ENCODE results near the gene ABCD3. TPM values are rescaled to one million over a fixed set of nuclear protein-coding genes. Genes with fewer than 3 reads are reported as not detected.

The ABCD3 gene
- total and polyA plus RNA-seq, 2 of the 13 experiments (the other 11 are each of a cell fraction or from before 2014, with no cell fraction given), result 27.5 to 166 TPM

DNA sequence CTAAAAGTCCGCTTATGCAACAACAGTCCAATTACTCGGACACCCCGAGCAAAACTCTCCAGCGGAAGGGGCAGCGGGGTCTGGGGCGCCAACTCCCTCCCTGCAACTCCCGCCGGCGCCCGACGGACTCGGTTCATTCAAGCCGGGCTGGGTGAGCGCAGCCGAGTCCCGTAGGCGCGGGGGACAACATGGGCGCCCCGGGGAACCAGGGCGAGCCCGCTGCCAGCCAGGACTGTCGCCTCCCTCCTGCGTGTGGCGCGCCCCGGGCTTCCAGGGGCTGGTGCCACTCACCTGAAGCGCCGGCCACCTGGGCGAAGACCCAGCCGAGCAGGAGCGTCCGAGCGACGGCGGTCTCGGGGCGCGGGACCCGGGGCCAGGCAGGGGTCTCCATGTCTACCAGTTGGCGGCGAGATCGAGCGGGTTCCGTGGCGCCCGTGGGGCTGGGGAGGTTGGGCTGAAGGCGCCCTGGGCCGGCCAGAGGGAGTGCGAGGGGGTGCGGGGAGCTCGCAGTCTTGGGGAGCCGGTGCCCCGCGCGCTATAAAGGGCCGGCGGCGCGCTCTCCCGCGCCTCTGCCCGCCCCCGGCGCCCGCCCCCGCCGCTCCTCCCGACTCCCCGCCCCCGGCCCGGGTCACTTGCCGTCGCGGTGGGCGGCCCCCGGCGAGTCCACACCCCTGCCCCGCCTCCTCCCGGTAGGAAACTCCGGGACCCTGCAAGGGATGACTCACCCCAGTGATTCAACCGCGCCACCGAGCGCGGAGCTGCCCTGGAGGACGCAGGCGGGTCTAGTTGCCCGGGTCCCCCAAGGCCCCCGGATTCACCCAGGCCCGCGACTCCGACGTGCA is 123.3 kb downstream of the ABCD3 start, which contains the start of gene F3 (continued):
- TF ChIP-seq, protein P1, sequence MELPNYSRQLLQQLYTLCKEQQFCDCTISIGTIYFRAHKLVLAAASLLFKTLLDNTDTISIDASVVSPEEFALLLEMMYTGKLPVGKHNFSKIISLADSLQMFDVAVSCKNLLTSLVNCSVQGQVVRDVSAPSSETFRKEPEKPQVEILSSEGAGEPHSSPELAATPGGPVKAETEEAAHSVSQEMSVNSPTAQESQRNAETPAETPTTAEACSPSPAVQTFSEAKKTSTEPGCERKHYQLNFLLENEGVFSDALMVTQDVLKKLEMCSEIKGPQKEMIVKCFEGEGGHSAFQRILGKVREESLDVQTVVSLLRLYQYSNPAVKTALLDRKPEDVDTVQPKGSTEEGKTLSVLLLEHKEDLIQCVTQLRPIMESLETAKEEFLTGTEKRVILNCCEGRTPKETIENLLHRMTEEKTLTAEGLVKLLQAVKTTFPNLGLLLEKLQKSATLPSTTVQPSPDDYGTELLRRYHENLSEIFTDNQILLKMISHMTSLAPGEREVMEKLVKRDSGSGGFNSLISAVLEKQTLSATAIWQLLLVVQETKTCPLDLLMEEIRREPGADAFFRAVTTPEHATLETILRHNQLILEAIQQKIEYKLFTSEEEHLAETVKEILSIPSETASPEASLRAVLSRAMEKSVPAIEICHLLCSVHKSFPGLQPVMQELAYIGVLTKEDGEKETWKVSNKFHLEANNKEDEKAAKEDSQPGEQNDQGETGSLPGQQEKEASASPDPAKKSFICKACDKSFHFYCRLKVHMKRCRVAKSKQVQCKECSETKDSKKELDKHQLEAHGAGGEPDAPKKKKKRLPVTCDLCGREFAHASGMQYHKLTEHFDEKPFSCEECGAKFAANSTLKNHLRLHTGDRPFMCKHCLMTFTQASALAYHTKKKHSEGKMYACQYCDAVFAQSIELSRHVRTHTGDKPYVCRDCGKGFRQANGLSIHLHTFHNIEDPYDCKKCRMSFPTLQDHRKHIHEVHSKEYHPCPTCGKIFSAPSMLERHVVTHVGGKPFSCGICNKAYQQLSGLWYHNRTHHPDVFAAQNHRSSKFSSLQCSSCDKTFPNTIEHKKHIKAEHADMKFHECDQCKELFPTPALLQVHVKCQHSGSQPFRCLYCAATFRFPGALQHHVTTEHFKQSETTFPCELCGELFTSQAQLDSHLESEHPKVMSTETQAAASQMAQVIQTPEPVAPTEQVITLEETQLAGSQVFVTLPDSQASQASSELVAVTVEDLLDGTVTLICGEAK (IDR thresholded peaks at IDR 0.05), result no peak
- TF ChIP-seq, protein P1 (CRISPR knock-in tag; IDR thresholded peaks at IDR 0.05), result peak; percentile 45; the same call in 1 of the 2 replicates
- TF ChIP-seq, protein P2, sequence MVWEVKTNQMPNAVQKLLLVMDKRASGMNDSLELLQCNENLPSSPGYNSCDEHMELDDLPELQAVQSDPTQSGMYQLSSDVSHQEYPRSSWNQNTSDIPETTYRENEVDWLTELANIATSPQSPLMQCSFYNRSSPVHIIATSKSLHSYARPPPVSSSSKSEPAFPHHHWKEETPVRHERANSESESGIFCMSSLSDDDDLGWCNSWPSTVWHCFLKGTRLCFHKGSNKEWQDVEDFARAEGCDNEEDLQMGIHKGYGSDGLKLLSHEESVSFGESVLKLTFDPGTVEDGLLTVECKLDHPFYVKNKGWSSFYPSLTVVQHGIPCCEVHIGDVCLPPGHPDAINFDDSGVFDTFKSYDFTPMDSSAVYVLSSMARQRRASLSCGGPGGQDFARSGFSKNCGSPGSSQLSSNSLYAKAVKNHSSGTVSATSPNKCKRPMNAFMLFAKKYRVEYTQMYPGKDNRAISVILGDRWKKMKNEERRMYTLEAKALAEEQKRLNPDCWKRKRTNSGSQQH (CRISPR knock-in tag; IDR thresholded peaks at IDR 0.05; ENCODE audit: low read depth), result no peak
- no peak for TF ChIP-seq ZNF234 (CRISPR knock-in tag; conservative IDR thresholded peaks at IDR 0.05)
- TF ChIP-seq ZNF230 (CRISPR knock-in tag; IDR thresholded peaks at IDR 0.05), result 0 out of 2 replicates have a peak, but pooled peaks have one; percentile 48
- TF ChIP-seq KMT2B (CRISPR knock-in tag; IDR thresholded peaks at IDR 0.05), result peak; percentile 44; the same call in 1 of the 2 replicates
- TF ChIP-seq, protein P3, sequence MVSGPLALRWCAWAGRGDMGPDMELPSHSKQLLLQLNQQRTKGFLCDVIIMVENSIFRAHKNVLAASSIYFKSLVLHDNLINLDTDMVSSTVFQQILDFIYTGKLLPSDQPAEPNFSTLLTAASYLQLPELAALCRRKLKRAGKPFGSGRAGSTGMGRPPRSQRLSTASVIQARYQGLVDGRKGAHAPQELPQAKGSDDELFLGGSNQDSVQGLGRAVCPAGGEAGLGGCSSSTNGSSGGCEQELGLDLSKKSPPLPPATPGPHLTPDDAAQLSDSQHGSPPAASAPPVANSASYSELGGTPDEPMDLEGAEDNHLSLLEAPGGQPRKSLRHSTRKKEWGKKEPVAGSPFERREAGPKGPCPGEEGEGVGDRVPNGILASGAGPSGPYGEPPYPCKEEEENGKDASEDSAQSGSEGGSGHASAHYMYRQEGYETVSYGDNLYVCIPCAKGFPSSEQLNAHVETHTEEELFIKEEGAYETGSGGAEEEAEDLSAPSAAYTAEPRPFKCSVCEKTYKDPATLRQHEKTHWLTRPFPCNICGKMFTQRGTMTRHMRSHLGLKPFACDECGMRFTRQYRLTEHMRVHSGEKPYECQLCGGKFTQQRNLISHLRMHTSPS (CRISPR knock-in tag; IDR thresholded peaks at IDR 0.05; ENCODE audit: low read depth), result no peak
- TF ChIP-seq JUN (CRISPR knock-in tag; IDR thresholded peaks at IDR 0.05), result peak; percentile 73; the same call in 1 of the 2 replicates
- no peak for TF ChIP-seq ZNF274 (CRISPR knock-in tag; IDR thresholded peaks at IDR 0.05)
- no peak for TF ChIP-seq HOXD1 (CRISPR knock-in tag; IDR thresholded peaks at IDR 0.05)
- TF ChIP-seq ETV5 (CRISPR knock-in tag; IDR thresholded peaks at IDR 0.05; ENCODE audit: borderline replicate concordance), result no peak; the same call in 1 of the 2 replicates
- no peak for TF ChIP-seq MED1 (CRISPR knock-in tag; IDR thresholded peaks at IDR 0.05)
- peak; percentile 69; the same call in 1 of the 2 replicates for TF ChIP-seq JUNB (CRISPR knock-in tag; IDR thresholded peaks at IDR 0.05; ENCODE audit: borderline replicate concordance)
- TF ChIP-seq ZNF562 (CRISPR knock-in tag; IDR thresholded peaks at IDR 0.05; ENCODE audit: borderline replicate concordance), result no peak
- TF ChIP-seq, protein P4, sequence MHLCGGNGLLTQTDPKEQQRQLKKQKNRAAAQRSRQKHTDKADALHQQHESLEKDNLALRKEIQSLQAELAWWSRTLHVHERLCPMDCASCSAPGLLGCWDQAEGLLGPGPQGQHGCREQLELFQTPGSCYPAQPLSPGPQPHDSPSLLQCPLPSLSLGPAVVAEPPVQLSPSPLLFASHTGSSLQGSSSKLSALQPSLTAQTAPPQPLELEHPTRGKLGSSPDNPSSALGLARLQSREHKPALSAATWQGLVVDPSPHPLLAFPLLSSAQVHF (CRISPR knock-in tag; IDR thresholded peaks at IDR 0.05), result peak; percentile 70; the same call in 1 of the 2 replicates
- TF ChIP-seq KLF11 (CRISPR knock-in tag; IDR thresholded peaks at IDR 0.05), result no peak

All from HepG2 (cell line).